Upper lobe of right lung (tissue), 1 donor: Measurements from ENCODE around the gene INO80. TPM values are rescaled to one million over a fixed set of nuclear protein-coding genes. Genes with fewer than 3 reads are reported as not detected.
"Not testable (repeated sequence)": the region's sequence is repeated elsewhere in the genome, so short reads cannot be mapped to it uniquely, and the experiment has no call there.

Experiments used
- ATAC-seq: fragments of 200-7000 bp; cut with Tn5 transposase; one replicate; pipeline ENCODE4 v1.9.1; 2020; ENCODE audit warnings: mild to moderate bottlenecking, moderate library complexity
- DNase-seq: peaks from one replicate; pipeline ENCODE4 v3.0.0-alpha.2; 2020
- H3K27ac ChIP-seq: fragments of 200-600 bp; one replicate; pipeline ENCODE4 v1.8.0; 2022
- H3K27me3 ChIP-seq: fragments of 200-600 bp; one replicate; pipeline ENCODE4 v1.8.0; 2022; ENCODE audit warnings: mild to moderate bottlenecking
- H3K36me3 ChIP-seq: fragments of 200-600 bp; one replicate; pipeline ENCODE4 v1.8.0; 2022
- H3K4me1 ChIP-seq: fragments of 200-600 bp; one replicate; pipeline ENCODE4 v1.8.0; 2022
- H3K4me3 ChIP-seq: fragments of 200-600 bp; one replicate; pipeline ENCODE4 v1.8.0; 2022; ENCODE audit warnings: mild to moderate bottlenecking
- H3K9me3 ChIP-seq: fragments of 200-600 bp; one replicate; pipeline ENCODE4 v1.8.0; 2022
- intact Hi-C: fragments of 100-400 bp; cut with DNase I; formaldehyde crosslinking; loops from one replicate; pipeline ENCODE4 v1.11.0; 2022
- total RNA-seq: library from RNA; stranded (reverse); fragmentation: NEBNext Ultra II Directional; extraction: Animal tissue kit (Norgen Biotek cat#: 25700); gene quantifications from one replicate; pipeline ENCODE4 v1.2.1, GENCODE V29; 2021
- TF ChIP-seq, protein P1 (sequence below): fragments of 200-600 bp; IDR thresholded peaks from one replicate; pipeline ENCODE4 v1.8.0; 2022; ENCODE audit warnings: antibody characterized with exemption
- donor health status: DM: no; HTN: yes; CAD: no; lungs with severe emphysema.

Gene INO80
- total RNA-seq, 1 donor from 2014 or later = 35.6 TPM

DNA sequence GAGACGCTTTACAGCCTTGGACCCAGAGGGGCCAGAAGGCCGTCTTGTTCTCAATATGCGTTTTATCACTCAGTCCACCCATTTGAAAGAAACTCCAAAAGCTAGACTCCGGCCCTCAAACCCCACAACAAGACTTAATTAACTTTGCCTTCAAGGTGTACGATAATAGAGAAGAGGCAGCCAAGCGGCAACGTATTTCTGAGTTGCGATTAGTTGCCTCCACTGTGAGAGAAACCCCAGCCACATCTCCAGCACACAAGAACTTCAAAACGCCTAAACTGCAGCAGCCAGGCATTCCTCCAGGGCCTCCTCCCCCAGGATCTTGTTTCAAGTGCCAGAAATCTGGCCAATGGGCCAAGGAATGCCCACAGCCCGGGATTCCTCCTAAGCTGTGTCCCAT is 17.4 kb upstream of the INO80 start:
- Histone ChIP-seq H3K36me3 (no peaks in the 10 kb centered on the region), H3K27me3 (no peaks in the 10 kb centered on the region), H3K27ac (no peak overlapping the region), H3K4me3 (no peak overlapping the region), H3K9me3 (no peaks in the 10 kb centered on the region), H3K4me1 (no peaks in the 10 kb centered on the region)
- intact Hi-C loops = no loop called here
- TF ChIP-seq, protein P1, sequence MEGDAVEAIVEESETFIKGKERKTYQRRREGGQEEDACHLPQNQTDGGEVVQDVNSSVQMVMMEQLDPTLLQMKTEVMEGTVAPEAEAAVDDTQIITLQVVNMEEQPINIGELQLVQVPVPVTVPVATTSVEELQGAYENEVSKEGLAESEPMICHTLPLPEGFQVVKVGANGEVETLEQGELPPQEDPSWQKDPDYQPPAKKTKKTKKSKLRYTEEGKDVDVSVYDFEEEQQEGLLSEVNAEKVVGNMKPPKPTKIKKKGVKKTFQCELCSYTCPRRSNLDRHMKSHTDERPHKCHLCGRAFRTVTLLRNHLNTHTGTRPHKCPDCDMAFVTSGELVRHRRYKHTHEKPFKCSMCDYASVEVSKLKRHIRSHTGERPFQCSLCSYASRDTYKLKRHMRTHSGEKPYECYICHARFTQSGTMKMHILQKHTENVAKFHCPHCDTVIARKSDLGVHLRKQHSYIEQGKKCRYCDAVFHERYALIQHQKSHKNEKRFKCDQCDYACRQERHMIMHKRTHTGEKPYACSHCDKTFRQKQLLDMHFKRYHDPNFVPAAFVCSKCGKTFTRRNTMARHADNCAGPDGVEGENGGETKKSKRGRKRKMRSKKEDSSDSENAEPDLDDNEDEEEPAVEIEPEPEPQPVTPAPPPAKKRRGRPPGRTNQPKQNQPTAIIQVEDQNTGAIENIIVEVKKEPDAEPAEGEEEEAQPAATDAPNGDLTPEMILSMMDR = no peak
- ATAC-seq = no peak
- DNase-seq = no peak

DNA sequence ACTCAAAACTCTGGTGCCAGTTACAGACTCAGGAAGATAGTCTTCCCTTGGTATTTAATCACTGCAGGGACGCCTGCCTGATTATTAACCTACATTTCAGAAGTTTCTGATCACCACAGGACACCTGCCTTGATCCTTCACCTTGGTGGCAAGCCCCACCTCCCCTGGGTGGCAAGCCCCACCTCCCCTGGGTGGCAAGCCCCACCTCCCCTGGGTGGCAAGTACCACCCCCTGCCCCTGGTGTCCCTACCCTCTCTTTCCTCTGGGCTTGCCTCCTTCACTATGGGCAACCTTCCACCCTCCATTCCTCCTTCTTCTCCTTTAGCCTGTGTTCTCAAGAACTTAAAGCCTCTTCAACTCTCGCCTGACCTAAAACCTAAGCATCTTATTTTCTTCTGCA is 16.0 kb upstream of the INO80 start:
- H3K9me3 ChIP-seq, H3K36me3 ChIP-seq, H3K27me3 ChIP-seq, H3K4me1 ChIP-seq, H3K4me3 ChIP-seq, H3K27ac ChIP-seq, DNase-seq, intact Hi-C loops: not testable (repeated sequence)
- peak; percentile 55 for ATAC-seq

DNA sequence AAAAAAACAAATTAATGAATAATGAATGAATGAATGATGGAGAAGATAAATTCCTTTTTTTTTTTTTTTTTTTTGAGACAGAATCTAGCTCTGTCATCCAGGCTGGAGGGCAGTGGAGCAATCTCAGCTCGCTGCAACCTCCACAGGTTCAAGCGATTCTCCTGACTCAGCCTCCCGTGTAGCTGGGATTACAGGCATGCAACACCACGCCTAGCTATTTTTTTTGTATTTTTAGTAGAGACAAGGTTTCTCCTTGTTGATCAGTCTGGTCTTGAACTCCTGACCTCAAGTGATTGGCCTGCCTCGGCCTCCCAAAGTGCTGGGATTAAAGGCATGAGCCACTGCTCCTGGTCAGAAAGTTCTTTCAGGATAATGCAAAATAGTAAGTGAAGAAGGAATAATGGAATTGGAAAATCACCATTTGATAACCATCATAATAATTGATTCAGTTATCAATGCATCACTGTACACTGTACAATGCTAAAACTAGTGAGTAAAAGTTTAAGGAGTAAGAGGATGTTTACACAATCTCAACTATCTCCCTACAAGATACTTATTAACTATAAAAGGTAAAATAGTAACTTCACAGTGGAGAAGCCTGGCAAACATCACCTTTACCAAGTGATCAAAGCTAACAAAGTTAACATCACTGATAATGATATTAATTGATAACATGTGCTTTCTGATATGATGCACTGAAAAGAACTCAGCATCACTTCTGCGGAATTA is 12.3 kb upstream of the INO80 start:
- H3K36me3 ChIP-seq = no peaks in the 10 kb centered on the region
- intact Hi-C loops = no loop called here
- H3K27me3 ChIP-seq = no peaks in the 10 kb centered on the region
- no peak overlapping the region for H3K4me3 ChIP-seq
- no peak overlapping the region for H3K27ac ChIP-seq
- no peak for DNase-seq
- ATAC-seq = no peak
- H3K9me3 ChIP-seq = no peaks in the 10 kb centered on the region
- TF ChIP-seq, protein P1 = no peak
- no peaks in the 10 kb centered on the region for H3K4me1 ChIP-seq

GRCh38 chr15:41125931-41126642 is 10.0 kb upstream of the INO80 start:
- DNase-seq (no peak), ATAC-seq (peak; percentile 19)
- TF ChIP-seq, protein P1 = no peak
- H3K9me3 ChIP-seq = no peaks in the 10 kb centered on the region
- peaks cover 4% of the 10 kb centered on the region for H3K27me3 ChIP-seq
- intact Hi-C loops = no loop called here
- no peaks in the 10 kb centered on the region for H3K4me1 ChIP-seq
- no peak overlapping the region for H3K4me3 ChIP-seq
- no peak overlapping the region for H3K27ac ChIP-seq
- H3K36me3 ChIP-seq = no peaks in the 10 kb centered on the region

GRCh38 chr15:41125063-41125669 is 9.1 kb upstream of the INO80 start:
- intact Hi-C loops = no loop called here
- H3K27ac ChIP-seq = no peak overlapping the region
- DNase-seq (no peak), ATAC-seq (no peak)
- TF ChIP-seq, protein P1 = no peak
- H3K9me3 ChIP-seq = no peaks in the 10 kb centered on the region
- H3K4me3 ChIP-seq = no peak overlapping the region
- no peaks in the 10 kb centered on the region for H3K36me3 ChIP-seq
- no peaks in the 10 kb centered on the region for H3K4me1 ChIP-seq
- peaks cover 4% of the 10 kb centered on the region for H3K27me3 ChIP-seq

DNA sequence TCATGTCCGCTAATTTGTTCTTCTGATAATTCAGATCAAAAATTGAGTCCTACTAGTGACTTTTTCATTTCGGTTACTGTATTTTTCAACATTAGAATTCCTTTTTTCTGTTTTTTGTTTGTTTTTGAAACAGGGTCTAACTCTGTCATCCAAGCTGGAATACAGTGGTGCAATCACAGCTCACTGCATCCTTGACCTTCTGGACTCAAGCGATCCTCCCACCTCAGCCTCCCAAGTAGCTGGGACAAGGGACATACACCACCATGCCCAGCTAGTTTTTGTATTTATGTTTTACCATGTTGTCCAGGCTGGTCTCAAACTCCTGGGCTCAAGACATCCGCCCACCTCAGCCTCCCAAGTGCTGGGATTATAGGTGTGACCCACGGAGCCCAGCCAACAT is 8.0 kb upstream of the INO80 start:
- TF ChIP-seq, protein P1 = no peak
- Histone ChIP-seq H3K27me3 (peaks cover 4% of the 10 kb centered on the region), H3K9me3 (no peaks in the 10 kb centered on the region), H3K27ac (no peak overlapping the region), H3K4me1 (no peaks in the 10 kb centered on the region), H3K4me3 (no peak overlapping the region), H3K36me3 (no peaks in the 10 kb centered on the region)
- no peak for ATAC-seq
- intact Hi-C loops = no loop called here
- no peak for DNase-seq
